IPS-18a (cell line): ENCODE data around the gene EIF3L.
A peak's percentile ranks its signal among the peaks of the same experiment; 100 is the strongest.

Experiments
- H3K27ac ChIP-seq: one replicate; pipeline ENCODE4 v1.5.1; 2013; ENCODE audit warnings: low read length
- H3K27me3 ChIP-seq: one replicate; pipeline ENCODE4 v1.6.1; 2013; ENCODE audit warnings: mild to moderate bottlenecking, low read length; ENCODE audit not compliant: control insufficient read depth, insufficient read depth
- H3K36me3 ChIP-seq: one replicate; pipeline ENCODE4 v1.6.1; 2013; ENCODE audit warnings: low read depth, low read length; ENCODE audit not compliant: control insufficient read depth
- H3K4me1 ChIP-seq: one replicate; pipeline ENCODE4 v1.6.1; 2013; ENCODE audit warnings: low read depth, low read length; ENCODE audit not compliant: control insufficient read depth
- H3K4me3 ChIP-seq: one replicate; pipeline ENCODE4 v1.5.1; 2013; ENCODE audit warnings: low read length
- H3K9ac ChIP-seq: one replicate; pipeline ENCODE4 v1.6.1; 2013; ENCODE audit warnings: mild to moderate bottlenecking, low read length, moderate library complexity
- H3K9me3 ChIP-seq: one replicate; pipeline ENCODE4 v1.6.1; 2013; ENCODE audit warnings: low read depth, low read length; ENCODE audit not compliant: control insufficient read depth

EIF3L gene

DNA sequence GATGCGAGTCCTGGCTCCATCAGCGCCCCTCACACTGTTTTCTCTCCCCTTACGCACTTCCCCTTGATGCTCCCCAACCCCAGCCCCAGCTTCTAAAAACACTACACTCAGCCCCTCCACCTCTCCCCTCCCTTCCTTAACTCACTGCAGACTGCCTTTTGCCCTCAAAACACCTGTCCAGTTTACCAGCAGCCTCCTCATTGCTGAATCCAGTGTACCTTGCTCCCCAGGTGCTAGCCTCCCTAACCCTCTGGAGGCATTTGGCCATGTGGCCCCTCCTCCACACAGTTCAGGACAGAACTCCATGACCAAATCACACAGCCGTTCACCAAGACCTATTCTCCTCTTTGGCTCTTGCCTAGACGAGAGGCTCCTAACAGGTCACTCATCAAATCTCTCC is 28.9 kb upstream of the EIF3L start:
- Histone ChIP-seq H3K4me1 (peaks cover 21% of the 10 kb centered on the region), H3K27ac (no peak overlapping the region), H3K36me3 (no peaks in the 10 kb centered on the region), H3K27me3 (peaks cover 61% of the 10 kb centered on the region), H3K4me3 (no peak overlapping the region), H3K9ac (no peak overlapping the region), H3K9me3 (no peaks in the 10 kb centered on the region)

GRCh38 chr22:37822079-37822833 is 27.0 kb upstream of the EIF3L start:
- Histone ChIP-seq H3K27me3 (peaks cover 69% of the 10 kb centered on the region), H3K4me1 (peaks cover 21% of the 10 kb centered on the region), H3K9me3 (no peaks in the 10 kb centered on the region), H3K4me3 (no peak overlapping the region), H3K27ac (no peak overlapping the region), H3K9ac (no peak overlapping the region), H3K36me3 (no peaks in the 10 kb centered on the region)

DNA sequence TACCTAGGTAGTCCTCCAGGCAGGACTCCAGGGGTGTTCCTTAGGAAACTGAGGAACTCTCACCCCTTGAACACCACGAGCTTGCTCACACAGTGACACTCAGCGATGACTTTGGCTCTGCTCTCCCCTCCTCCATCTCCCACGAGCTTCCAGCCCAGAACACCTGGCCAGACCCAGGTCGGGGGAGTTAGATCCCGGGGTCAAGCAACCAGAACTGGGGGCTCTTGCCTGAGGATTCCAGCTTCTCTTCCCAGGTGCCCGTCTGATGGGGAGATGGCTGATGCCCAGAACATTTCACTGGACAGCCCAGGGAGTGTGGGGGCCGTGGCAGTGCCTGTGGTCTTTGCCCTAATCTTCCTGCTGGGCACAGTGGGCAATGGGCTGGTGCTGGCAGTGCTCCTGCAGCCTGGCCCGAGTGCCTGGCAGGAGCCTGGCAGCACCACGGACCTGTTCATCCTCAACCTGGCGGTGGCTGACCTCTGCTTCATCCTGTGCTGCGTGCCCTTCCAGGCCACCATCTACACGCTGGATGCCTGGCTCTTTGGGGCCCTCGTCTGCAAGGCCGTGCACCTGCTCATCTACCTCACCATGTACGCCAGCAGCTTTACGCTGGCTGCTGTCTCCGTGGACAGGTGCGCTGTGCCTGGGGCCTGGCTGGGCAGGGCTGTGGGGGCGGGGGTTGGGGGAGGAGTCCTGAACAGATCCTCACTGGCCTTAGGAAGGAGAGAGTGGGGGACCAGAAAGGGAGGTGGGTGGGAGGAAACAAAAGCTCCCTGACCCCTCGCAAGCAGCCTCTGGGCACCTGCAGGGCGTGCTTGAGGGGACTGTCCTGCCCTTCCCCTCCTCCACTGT is 25.9 kb upstream of the EIF3L start, which contains the start of gene GALR3:
Gene GALR3 (plus strand): TSS at position 249 of the 852 bp plus-strand sequence. CDS start 25 bp downstream, at position 274.
- Histone ChIP-seq H3K36me3 (no peaks in the 10 kb centered on the region), H3K4me3 (no peak within 1 kb of the TSS), H3K9me3 (no peaks in the 10 kb centered on the region), H3K4me1 (peaks cover 16% of the 10 kb centered on the region), H3K27me3 (peaks cover 67% of the 10 kb centered on the region), H3K9ac (no peak within 1 kb of the TSS), H3K27ac (no peak within 1 kb of the TSS)

DNA sequence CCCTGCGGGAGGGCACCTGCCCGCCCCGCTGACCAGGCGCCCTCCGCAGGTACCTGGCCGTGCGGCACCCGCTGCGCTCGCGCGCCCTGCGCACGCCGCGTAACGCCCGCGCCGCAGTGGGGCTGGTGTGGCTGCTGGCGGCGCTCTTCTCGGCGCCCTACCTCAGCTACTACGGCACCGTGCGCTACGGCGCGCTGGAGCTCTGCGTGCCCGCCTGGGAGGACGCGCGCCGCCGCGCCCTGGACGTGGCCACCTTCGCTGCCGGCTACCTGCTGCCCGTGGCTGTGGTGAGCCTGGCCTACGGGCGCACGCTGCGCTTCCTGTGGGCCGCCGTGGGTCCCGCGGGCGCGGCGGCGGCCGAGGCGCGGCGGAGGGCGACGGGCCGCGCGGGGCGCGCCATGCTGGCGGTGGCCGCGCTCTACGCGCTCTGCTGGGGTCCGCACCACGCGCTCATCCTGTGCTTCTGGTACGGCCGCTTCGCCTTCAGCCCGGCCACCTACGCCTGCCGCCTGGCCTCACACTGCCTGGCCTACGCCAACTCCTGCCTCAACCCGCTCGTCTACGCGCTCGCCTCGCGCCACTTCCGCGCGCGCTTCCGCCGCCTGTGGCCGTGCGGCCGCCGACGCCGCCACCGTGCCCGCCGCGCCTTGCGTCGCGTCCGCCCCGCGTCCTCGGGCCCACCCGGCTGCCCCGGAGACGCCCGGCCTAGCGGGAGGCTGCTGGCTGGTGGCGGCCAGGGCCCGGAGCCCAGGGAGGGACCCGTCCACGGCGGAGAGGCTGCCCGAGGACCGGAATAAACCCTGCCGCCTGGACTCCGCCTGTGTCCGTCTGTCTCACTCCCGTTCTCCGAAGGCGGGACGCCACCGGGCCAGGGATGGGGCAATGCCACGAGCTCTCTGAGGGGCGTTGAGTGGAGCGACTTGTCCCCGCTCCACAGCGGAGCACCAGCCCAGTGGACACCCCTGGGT is 24.3 kb upstream of the EIF3L start:
- Histone ChIP-seq H3K9ac (no peak overlapping the region), H3K27me3 (peaks cover 51% of the 10 kb centered on the region)

GRCh38 chr22:37827056-37827455 is 22.2 kb upstream of the EIF3L start:
- no peak overlapping the region for H3K4me3 ChIP-seq
- peaks cover 12% of the 10 kb centered on the region for H3K36me3 ChIP-seq
- no peaks in the 10 kb centered on the region for H3K9me3 ChIP-seq
- peaks cover 38% of the 10 kb centered on the region for H3K27me3 ChIP-seq
- no peak overlapping the region for H3K9ac ChIP-seq
- H3K4me1 ChIP-seq, result peaks cover 12% of the 10 kb centered on the region
- no peak overlapping the region for H3K27ac ChIP-seq

More for the DNA sequence above, 24.3 kb upstream of the EIF3L start:
- no peaks in the 10 kb centered on the region for H3K9me3 ChIP-seq
- no peaks in the 10 kb centered on the region for H3K36me3 ChIP-seq
- no peak overlapping the region for H3K27ac ChIP-seq
- H3K4me1 ChIP-seq, result peaks cover 13% of the 10 kb centered on the region
- H3K4me3 ChIP-seq, result peak overlapping the region; percentile 21

- Histone ChIP-seq H3K4me1 (no peaks in the 10 kb centered on the region), H3K27ac (no peak overlapping the region), H3K4me3 (no peak overlapping the region), H3K27me3 (peaks cover 9% of the 10 kb centered on the region), H3K9me3 (no peaks in the 10 kb centered on the region), H3K36me3 (peaks cover 31% of the 10 kb centered on the region), H3K9ac (no peak overlapping the region)
These were observed 19.0 kb upstream of the EIF3L start for GRCh38 chr22:37830093-37830842.

DNA sequence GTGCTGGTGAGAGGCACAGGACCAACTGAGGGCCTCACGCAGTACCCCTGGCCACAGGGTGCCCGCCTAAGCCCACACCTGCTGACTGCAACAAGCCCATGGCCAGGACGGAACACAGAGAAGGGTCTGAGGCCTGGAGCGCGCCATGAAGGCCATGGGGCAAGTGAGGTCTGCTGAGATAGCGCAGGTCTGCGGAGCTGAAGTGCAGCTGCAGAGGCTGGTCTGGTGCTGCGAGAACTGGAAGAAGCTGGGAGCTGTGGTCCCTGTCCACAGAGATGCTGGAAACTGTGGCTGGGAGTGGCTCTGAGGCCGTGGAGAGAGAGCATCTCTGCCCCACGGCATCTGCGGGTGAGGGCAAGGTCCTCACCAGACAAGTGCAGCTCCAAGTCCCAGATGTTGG is 17.7 kb upstream of the EIF3L start:
- no peaks in the 10 kb centered on the region for H3K4me1 ChIP-seq
- H3K4me3 ChIP-seq, result no peak overlapping the region
- H3K36me3 ChIP-seq, result peaks cover 31% of the 10 kb centered on the region
- H3K9ac ChIP-seq, result no peak overlapping the region
- H3K9me3 ChIP-seq, result no peaks in the 10 kb centered on the region
- no peak overlapping the region for H3K27ac ChIP-seq
- H3K27me3 ChIP-seq, result no peaks in the 10 kb centered on the region

GRCh38 chr22:37832022-37832857 is 17.0 kb upstream of the EIF3L start:
- Histone ChIP-seq H3K27ac (no peak overlapping the region), H3K4me1 (no peaks in the 10 kb centered on the region), H3K4me3 (no peak overlapping the region), H3K36me3 (peaks cover 31% of the 10 kb centered on the region), H3K9me3 (no peaks in the 10 kb centered on the region), H3K27me3 (no peaks in the 10 kb centered on the region), H3K9ac (no peak overlapping the region)

GRCh38 chr22:37842015-37842793 is 7.0 kb upstream of the EIF3L start:
- no peak overlapping the region for H3K9ac ChIP-seq
- peaks cover 4% of the 10 kb centered on the region for H3K36me3 ChIP-seq
- no peaks in the 10 kb centered on the region for H3K4me1 ChIP-seq
- H3K27me3 ChIP-seq, result no peaks in the 10 kb centered on the region
- H3K27ac ChIP-seq, result no peak overlapping the region
- no peaks in the 10 kb centered on the region for H3K9me3 ChIP-seq
- H3K4me3 ChIP-seq, result no peak overlapping the region
